Heart left ventricle (tissue), 16 donors: Measurements from ENCODE around the gene ZFPM1. TPM values are rescaled to one million over a fixed set of nuclear protein-coding genes. Genes with fewer than 3 reads are reported as not detected.

Experiments
- ATAC-seq, 4 donors: fragments of 200-7000 bp; cut with Tn5 transposase; one replicate each; pipeline ENCODE4 v1.9.1; 2020 to 2022; ENCODE audit warnings: moderate library complexity in 4 of 4, mild to moderate bottlenecking in 3 of 4, moderate number of reproducible peaks in 1 of 4
- DNase-seq, 5 donors: peaks; one replicate each; pipeline ENCODE4 v3.0.0-alpha.2; 2020
- H3K27ac ChIP-seq, 12 donors: fragments of 200-600 bp; sonication (generic) in 4 of 12; one replicate each; pipeline versions ENCODE4 v1.5.0 to v1.8.0; 2016 to 2022; ENCODE audit warnings: mild to moderate bottlenecking in 2 of 12
- H3K27me3 ChIP-seq, 9 donors: fragments of 200-600 bp; sonication (generic) in 2 of 9; one replicate each; pipeline versions ENCODE4 v1.5.1 to v1.8.0; 2016 to 2022; ENCODE audit warnings: mild to moderate bottlenecking in 3 of 9
- H3K36me3 ChIP-seq, 9 donors: fragments of 200-600 bp; sonication (generic) in 2 of 9; one replicate each; pipeline versions ENCODE4 v1.5.0 to v1.8.0; 2018 to 2022; ENCODE audit warnings: mild to moderate bottlenecking in 2 of 9
- H3K4me1 ChIP-seq, 12 donors: fragments of 200-600 bp; sonication (generic) in 4 of 12; one replicate each; pipeline versions ENCODE4 v1.5.0 to v1.8.0; 2016 to 2022; ENCODE audit warnings: mild to moderate bottlenecking in 3 of 12
- H3K4me3 ChIP-seq, 12 donors: fragments of 200-600 bp; sonication (generic) in 4 of 12; one replicate each; pipeline versions ENCODE4 v1.5.0 to v1.8.0; 2017 to 2022; ENCODE audit warnings: mild to moderate bottlenecking in 9 of 12, moderate library complexity in 4 of 12
- H3K9me3 ChIP-seq, 12 donors: fragments of 200-600 bp; sonication (generic) in 4 of 12; one replicate each; pipeline versions ENCODE4 v1.5.0 to v1.8.0; 2016 to 2022; ENCODE audit warnings: mild to moderate bottlenecking in 1 of 12
- CTCF ChIP-seq, 12 donors: fragments of 200-600 bp; sonication (generic) in 4 of 12; IDR thresholded peaks; one replicate each; pipeline versions ENCODE4 v1.5.0 to v1.8.0; 2018 to 2022; ENCODE audit warnings: antibody characterized with exemption in 12 of 12, mild to moderate bottlenecking in 5 of 12
- POLR2A ChIP-seq, 2 donors: fragments of 450-650 bp; IDR thresholded peaks; one replicate each; pipeline ENCODE4 v1.6.1; 2017; ENCODE audit warnings: antibody characterized with exemption in 2 of 2, mild to moderate bottlenecking in 2 of 2, moderate library complexity in 2 of 2
- WGBS, 4 donors: extraction: QIAGEN DNeasy Blood & Tissue Kit in 2 of 4; methylation state at CpG; one replicate each; pipeline versions ENCODE4 v1.1.5 to v1.1.7; 2013 to 2018; 5-methylcytosine and 5-hydroxymethylcytosine counted together
- intact Hi-C, 10 donors: fragments of 100-400 bp; cut with DNase I; formaldehyde crosslinking; loops; one replicate each; pipeline versions ENCODE4 v1.11.1 to v1.14.2; 2022
- polyA plus RNA-seq, 2 donors: library from polyadenylated mRNA; stranded (reverse); fragments of 200-250 nt; gene quantifications; one replicate each; pipeline ENCODE4 v1.2.3, GENCODE V29; 2013
- total RNA-seq, 9 donors: library from RNA; depleted of rRNA in 2 of 9; stranded (reverse); fragments of >200 nt in 2 of 9; fragmentation: NEBNext Ultra II Directional in 3 of 9; extraction: Animal tissue kit (Norgen Biotek cat#: 25700) in 3 of 9; gene quantifications; one replicate each; pipeline versions ENCODE4 v1.1.0 to v1.2.4, GENCODE V29; 2016 to 2023
- donor health status: ischemic (EF 13 %, LVEDD 7.1; RV severe dilation, severe dysfunction).
- donor health status: healthy with polysubstance abuse.
- donor health status: DM: no; HTN: yes; CAD: no.
- donor health status: DM: no; HTN: no; CAD: no.
- donor health status: ischemic (EF 25% LVEDD 6.9; RV normal size, moderate dysfunction).
- donor health status: ischemic (EF 25% LVEDD 5.7; RV mildly dilated, moderate dysfunction).
- donor health status: healthy.
- donor health status: DM: yes; HTN: yes; CAD: no.
- donor health status: ischemic (EF 35%, LVEDD 5.7; RV mildly dilated, moderate dysfunction).
- donor health status: nonischemic (EF 11% LVEDD 7.7; RV severe dilation, severe dysfunction).
- donor health status: DM: yes; HTN: yes; CAD: no.
- donor health status: PGD.
- donor health status: ischemic (EF 29% LVEDD 5.4; RV normal size, mild dysfunction).
- donor health status: nonischemic (EF 23%, LVEDD 6.1; RV moderate dilation, normal function).

Gene ZFPM1
- total and polyA plus RNA-seq, 11 donors: 1.3 to 6.3 (median 4.1) TPM

DNA sequence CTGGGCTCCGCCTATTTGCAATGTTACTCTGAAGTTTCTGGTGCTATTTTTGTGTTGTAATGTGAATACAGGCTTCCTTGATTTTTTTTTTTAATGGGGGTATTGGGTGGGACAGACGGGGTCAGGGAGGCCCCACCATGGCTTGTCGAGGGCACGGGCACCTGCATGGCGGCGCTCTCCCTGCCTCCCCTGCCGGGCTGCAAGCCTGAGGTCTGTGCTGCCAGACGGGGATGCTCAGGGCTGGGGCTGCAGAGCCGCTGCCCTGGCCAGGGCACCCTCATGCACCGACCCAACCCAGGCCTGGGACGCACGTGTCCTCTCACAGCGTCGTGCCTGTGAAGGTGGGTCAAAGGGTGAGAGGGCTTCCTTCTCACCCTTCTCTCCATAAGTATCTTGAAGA, 13.0 kb upstream of the ZFPM1 start:
- H3K27me3 ChIP-seq: peaks cover 0 to 15% (median 0%) of the 10 kb centered on the region in 9 donors
- no peak for TF ChIP-seq CTCF (IDR thresholded peaks at IDR 0.05)
- no peak for TF ChIP-seq POLR2A (IDR thresholded peaks at IDR 0.05)
- intact Hi-C loops: loop anchor here in 1 of 10 donors (10.0 kb wide), 1 partner anchor 125 kb away; no protein-coding TSS in a partner anchor

DNA sequence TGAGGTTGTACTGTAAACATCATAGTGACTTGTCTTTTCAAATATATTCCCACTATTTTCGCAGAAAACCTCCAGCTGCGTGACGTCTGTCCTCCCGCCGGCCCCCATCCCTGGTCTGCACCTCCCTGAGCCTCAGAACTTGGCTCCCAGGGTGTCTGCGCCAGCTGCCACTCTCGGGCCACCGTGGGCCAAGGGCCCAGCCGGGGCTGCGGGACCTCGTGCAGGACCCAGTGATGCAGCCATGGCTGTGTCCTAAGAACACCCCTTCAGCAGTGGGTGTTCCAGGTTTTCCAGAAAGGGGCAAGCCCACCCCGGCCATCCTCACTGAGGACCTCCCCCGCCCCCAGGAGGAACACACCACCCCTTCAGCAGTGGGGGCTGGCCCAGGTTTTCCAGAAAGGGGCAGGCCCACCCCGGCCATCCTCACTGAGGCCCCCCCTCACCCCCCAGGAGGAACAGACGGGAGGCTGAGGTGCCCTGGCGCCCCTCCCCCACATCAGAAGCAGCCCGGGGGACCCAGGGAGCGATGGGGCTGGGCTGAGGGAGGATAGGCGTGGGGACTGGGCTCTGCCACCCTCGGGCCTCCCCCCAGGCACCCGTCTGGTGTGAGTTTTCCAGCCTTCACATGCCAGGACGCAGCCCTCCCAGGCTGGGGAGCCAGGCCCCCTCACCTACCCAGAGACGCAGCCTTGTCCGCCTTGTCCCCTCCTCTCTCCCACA, 12.2 kb upstream of the ZFPM1 start:
- H3K4me1 ChIP-seq: peaks cover 0 to 14% (median 0%) of the 10 kb centered on the region in 12 donors
- H3K27me3 ChIP-seq: peaks cover 0 to 15% (median 0%) of the 10 kb centered on the region in 9 donors
- H3K36me3 ChIP-seq: no peaks in the 10 kb centered on the region
- no peak for DNase-seq
- H3K4me3 ChIP-seq: no peak overlapping the region
- TF ChIP-seq CTCF (IDR thresholded peaks at IDR 0.05): no peak
- no peak for TF ChIP-seq POLR2A (IDR thresholded peaks at IDR 0.05)
- ATAC-seq: no peak
- intact Hi-C loops: loop anchor here in 1 of 10 donors (10.0 kb wide), 1 partner anchor 124 kb away; no protein-coding TSS in a partner anchor
- WGBS, 4 donors: 80 to 84% (median 82%) methylated on average over 17 to 24 of the region's 24 CpGs
- no peaks in the 10 kb centered on the region for H3K9me3 ChIP-seq
- no peak overlapping the region for H3K27ac ChIP-seq

More for the DNA sequence above, 13.0 kb upstream of the ZFPM1 start:
- Histone ChIP-seq H3K9me3 (no peaks in the 10 kb centered on the region), H3K36me3 (no peaks in the 10 kb centered on the region), H3K4me3 (no peak overlapping the region), H3K27ac (no peak overlapping the region), H3K4me1 (peaks cover 0 to 14% (median 0%) of the 10 kb centered on the region in 12 donors)
- WGBS, 4 donors: 78 to 86% (median 82%) methylated on average over 12 to 14 of the region's 14 CpGs
- ATAC-seq (no peak), DNase-seq (no peak)

GRCh38 chr16:88441460-88441859, 11.6 kb upstream of the ZFPM1 start:
- peaks cover 0 to 15% (median 0%) of the 10 kb centered on the region in 9 donors for H3K27me3 ChIP-seq
- intact Hi-C loops: loop anchor here in 1 of 10 donors (10.0 kb wide), 1 partner anchor 123 kb away; no protein-coding TSS in a partner anchor
- H3K4me1 ChIP-seq: peaks cover 0 to 14% (median 0%) of the 10 kb centered on the region in 12 donors
- no peak for DNase-seq
- H3K9me3 ChIP-seq: no peaks in the 10 kb centered on the region
- no peak overlapping the region for H3K27ac ChIP-seq
- no peak for ATAC-seq
- no peaks in the 10 kb centered on the region for H3K36me3 ChIP-seq
- H3K4me3 ChIP-seq: no peak overlapping the region
- TF ChIP-seq CTCF (IDR thresholded peaks at IDR 0.05): no peak
- no peak for TF ChIP-seq POLR2A (IDR thresholded peaks at IDR 0.05)
- 74 to 81% (median 77%) methylated on average over 11 to 14 of the region's 14 CpGs for WGBS, 4 donors

DNA sequence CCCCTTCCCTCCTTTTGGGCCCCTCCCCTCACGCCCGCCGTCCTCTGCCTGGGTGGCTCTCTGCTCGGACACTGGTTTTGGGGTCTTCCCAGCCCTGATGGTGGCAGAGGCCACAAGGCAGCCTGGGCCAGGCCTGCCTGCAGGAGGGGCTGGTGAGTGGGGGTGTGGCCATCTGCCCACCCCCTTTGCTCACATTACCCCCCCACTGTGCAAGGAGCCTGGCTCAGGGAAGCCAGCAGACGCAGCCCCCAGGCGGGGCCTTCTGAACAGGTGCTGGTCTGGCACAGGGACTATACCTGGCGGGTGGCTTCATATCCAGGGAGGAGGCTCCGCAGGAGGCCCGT, 10.7 kb upstream of the ZFPM1 start:
- H3K36me3 ChIP-seq: no peaks in the 10 kb centered on the region
- H3K9me3 ChIP-seq: no peaks in the 10 kb centered on the region
- DNase-seq: no peak
- ATAC-seq: no peak
- intact Hi-C loops: loop anchor here in 7 of 10 donors (1.0 to 10.0 kb wide), 4 partner anchors 84 to 122 kb away; no protein-coding TSS in a partner anchor
- 75 to 91% (median 82%) methylated on average over 7 to 9 of the region's 9 CpGs for WGBS, 4 donors
- peaks cover 0 to 15% (median 0%) of the 10 kb centered on the region in 9 donors for H3K27me3 ChIP-seq
- no peak overlapping the region for H3K27ac ChIP-seq
- no peak for TF ChIP-seq POLR2A (IDR thresholded peaks at IDR 0.05)
- no peak for TF ChIP-seq CTCF (IDR thresholded peaks at IDR 0.05)
- peaks cover 0 to 10% (median 0%) of the 10 kb centered on the region in 12 donors for H3K4me1 ChIP-seq
- no peak overlapping the region for H3K4me3 ChIP-seq
